D341Med (cell line): Measurements from ENCODE around the gene AHRR.
"Not testable (repeated sequence)": the region's sequence is repeated elsewhere in the genome, so short reads cannot be mapped to it uniquely, and the experiment has no call there.

Source experiments
- DNase-seq: peaks from one replicate; pipeline ENCODE4 v3.0.0; 2012; ENCODE audit warnings: low spot score

Gene AHRR

DNA sequence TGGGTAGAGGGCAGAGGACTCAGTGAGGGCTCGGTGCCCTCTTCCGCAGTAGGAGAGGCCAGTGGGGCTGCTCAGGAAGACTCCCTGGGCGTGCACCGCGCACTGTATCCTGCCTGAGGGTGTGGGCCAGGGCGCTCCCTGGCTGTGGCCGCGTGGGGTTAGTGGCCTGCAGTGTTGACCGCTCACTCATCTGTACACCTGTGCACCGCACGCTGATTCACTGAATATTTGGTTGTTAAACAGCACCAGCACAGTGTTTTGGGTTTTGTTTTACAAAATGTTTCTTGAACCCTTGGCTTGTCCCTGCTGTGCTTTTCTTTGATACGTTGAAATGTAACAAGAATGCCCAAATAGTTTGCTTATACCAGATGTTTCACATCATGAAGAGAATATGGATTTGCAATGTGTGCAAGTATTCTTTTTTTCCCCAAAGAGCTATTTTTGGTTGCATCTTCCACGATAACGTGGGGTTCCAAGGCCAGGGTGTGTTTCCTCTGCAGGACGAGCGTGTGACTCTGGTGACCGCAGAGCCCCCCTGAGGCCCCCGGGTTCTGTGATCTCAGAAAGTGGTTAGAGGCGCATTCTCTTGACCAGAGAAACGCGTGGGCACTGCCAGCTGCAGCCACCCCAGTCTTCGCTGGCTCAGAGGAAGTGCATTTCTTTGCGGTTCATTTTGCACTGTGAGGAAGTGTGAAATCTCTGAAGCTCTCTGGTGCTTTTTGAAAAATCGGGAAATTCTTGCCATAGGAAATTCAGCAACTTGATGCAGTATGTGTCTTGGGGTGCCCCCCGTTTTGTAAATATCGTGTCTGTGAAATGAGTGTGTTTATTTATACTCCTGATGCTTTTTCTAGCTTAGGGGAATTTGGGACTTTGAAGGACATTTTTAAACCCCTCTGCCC lies 46.9 kb downstream of the AHRR start:
- DNase-seq, result peak; percentile 12

DNA sequence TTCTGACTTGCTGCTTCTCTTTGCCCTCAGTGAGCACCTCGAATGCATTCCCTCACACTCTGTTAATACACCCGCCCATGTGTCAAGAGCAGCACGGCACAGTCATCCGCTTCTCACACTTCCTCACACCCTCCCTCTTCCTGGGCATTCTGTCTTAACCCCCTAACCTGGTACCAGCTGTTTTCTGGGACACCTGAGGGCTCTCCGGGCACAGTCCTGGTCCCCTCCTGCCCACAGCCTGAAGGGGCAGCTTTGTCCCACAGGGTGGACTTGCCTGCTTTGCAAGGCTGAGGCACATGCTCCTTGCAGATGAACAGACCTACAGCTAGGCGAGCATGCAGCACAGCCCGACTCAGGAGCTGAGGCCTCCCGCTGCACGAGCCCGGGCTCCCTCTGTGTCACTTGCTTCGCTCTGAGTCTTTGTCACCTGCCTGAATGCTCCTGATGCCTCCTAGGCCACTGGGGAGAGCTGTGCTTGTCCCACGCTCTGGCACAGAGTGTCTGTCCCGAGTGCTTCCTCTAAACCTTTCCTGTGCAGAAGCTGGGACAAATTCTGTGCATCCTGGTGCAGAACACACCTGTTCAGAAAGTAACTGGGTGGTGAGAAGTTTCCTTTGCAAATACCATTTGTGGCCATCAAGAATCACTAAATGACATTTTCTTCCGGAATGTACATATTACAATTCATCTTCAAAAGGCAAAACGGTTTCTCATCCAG lies 47.8 kb downstream of the AHRR start:
- peak; percentile 23 for DNase-seq

DNA sequence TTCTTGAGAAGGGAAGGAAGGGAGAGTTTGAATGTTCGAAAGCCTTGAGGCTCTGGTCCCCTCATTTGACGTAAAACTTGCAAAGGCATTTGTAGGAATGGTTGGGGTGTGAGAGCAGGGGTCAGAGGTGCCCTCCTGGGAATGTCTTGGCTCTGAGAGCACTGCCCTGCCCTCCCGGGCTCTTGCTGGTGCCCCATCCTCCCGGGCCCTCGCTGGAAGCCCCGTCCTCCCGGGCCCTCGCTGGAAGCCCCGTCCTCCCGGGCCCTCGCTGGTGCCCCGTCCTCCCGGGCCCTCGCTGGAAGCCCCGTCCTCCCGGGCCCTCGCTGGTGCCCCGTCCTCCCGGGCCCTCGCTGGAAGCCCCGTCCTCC lies 48.3 kb downstream of the AHRR start:
- not testable (repeated sequence) for DNase-seq

GRCh38 chr5:370311-370958 lies 48.9 kb downstream of the AHRR start:
- DNase-seq, result peak; percentile 14

GRCh38 chr5:370959-371810 lies 49.7 kb downstream of the AHRR start:
- peak; percentile 59 for DNase-seq

DNA sequence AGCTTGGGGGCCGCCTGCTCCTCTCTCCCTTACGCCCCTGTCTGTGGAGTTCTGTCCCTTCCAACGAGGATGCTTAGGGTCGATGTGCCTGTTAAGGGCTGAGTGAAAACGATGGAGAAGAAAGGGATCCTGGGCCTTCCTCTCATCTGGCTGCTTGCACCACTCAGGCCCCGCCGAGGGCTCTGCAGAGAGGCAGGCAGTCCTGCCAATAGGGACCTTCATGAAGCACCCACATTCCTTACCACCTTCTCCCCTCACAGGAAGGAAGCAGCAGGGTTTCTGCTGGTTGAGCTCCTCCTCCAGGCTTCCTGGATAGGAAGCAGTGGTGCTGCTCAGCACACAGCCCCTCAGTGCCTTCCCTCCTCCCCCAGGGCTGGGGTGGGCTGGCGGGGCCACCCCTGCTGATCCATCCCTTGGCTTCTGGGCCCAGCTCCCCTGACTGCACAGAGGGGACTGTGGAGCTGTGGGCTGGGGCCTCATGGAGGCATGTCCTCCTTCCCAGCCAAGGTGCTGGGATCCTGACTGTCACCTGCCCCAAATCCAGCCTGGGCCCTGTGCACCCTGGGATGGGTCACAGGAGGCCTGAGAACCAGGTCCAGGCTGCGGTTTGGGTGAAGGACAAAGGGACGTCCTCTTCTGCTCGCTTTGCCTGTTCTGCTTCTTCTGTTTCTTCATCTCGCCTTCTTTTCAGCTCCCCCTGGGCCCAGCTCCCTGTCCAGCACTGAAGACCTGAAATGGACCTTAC lies 50.5 kb downstream of the AHRR start:
- DNase-seq, result peak; percentile 32

DNA sequence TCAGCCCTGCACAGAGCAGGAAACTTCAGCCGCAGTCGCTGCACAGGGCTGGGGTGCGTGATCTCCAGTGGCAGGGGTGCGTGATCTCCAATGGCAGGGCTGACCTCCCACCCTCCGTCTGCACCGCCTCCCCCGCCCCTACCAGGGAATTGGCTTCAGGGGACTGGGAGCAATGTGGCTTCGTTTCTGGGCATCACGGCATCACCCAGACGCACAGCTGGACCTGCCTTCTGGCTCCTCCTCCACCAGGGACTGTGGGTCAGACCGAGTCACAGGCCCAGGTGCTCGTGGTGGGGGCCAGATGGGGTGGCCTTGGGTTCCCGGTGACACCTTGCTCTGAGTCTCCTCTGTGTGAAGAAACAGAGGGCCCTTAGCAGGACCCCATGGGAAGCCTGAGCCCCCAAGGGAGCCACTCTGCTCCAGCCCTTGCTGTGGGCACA lies 51.1 kb downstream of the AHRR start:
- DNase-seq, result peak; percentile 21

- peak; percentile 38 for DNase-seq
Observed at GRCh38 chr5:372996-373709, 51.6 kb downstream of the AHRR start.

- peak; percentile 79 for DNase-seq
Observed at GRCh38 chr5:373710-374602, 52.4 kb downstream of the AHRR start.

DNA sequence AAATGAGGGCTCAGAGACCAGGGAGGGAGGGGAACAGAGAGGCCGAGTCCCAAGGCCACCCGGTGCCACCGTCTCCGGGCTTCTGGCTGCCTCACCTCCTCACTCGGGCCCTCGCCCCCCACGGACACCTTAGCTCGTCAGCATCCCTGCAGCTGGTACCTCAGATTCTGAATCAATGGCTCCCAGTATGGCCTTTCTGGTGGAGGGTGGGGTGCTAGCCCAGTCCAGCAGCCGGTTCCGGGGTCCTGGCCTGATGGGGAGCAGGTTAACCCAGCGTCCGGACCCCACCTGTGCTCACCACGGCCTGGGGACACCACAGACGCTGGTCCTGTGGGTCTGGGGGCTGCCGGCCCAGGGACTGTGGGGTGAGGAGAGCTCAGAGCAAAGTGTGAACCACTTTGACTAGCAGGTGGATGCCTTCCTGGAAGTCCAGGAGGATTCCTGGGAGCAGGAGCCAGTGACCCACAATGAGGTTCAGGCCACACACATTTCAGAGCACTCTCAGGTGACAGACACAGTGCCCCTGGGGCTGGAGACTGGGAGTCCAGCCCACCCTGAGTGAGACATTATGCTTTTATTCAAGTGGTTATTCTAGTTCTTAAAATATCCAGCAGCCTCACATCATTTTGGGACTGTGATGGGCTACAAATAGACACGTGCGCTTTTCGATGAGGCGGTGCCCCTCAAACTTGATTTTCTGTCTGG lies 53.3 kb downstream of the AHRR start:
- DNase-seq, result peak; percentile 12

GRCh38 chr5:375336-375920 lies 53.9 kb downstream of the AHRR start:
- peak; percentile 12 for DNase-seq

DNA sequence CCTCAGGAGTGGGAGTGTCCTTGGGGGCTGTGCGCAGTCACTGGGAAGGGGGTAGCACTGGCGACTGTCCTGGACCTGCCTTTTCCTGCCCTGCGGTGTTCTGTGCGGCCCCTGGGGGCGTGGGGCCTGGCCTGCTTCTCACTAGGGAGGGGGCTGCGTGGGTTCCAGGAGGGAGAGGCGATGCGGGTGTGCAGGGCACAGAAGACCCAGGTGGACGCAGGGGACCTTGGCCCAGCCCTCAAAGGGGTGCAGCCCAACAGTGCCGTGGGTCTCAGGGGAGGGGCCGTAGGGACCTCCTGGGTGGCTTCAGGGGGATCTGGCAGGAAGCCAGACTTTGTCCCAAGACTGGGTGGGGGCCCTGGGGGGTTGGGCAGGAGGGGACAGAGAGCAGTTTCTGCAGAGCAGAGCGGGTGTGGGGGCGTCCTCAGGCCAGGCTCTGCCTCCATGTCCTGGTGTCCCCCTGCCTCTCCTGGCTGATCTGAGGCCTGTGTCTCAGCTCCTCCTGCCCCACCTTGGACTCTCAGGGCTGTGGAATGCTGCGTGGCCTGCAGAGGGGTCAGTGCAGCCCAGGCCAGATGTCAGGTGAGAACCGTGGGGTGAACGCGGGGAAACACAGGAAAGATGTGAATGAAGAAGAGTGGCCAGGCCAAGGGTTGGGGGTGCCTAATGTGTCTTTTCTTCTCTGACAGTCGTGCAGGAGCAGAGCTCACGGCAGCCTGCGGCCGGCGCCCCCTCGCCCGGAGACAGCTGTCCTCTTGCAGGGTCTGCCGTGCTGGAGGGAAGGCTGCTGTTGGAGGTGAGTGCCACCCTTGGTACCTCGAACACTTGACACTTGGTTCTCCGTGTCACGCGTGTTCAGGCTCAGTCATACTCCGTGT lies 54.6 kb downstream of the AHRR start:
- DNase-seq, result peak; percentile 34

- peak; percentile 9 for DNase-seq
Observed at GRCh38 chr5:376799-377325, 55.3 kb downstream of the AHRR start.

GRCh38 chr5:377326-377981 lies 55.9 kb downstream of the AHRR start:
- peak; percentile 22 for DNase-seq

DNA sequence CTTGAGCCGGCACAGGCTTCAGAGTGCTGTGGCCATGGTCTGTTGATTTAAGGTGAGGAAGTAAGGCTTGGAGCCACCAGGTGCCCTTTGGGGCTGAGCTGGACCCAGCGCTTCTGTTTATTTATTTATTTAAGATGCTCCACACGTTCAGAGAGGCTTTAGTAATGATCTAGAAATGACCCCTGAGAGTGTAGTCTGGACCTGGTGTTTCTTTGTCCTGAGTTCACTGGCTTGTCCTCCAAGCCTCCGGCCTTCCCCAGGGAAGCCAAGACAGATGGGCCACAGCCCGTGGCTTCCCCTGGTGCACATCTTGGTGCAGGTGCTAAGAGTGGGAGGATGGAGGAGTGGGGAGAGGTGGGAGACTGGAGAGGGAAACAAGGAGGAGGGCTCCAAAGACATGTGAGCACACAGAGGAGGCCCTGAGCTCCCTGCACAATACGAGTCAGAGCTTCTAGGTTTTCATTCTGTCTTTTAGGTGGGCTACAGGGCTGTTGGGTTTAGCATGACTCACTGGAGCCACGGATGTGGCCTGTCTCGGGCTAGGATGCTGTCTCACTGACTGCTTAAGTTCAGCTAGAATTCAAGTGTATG lies 56.9 kb downstream of the AHRR start:
- DNase-seq, result peak; percentile 2
